Measurements from ENCODE around the gene RARB. TPM values are rescaled to one million over a fixed set of nuclear protein-coding genes. Genes with fewer than 3 reads are reported as not detected.

RARB gene
- total RNA-seq, 1 donor from 2014 or later, result not detected

DNA sequence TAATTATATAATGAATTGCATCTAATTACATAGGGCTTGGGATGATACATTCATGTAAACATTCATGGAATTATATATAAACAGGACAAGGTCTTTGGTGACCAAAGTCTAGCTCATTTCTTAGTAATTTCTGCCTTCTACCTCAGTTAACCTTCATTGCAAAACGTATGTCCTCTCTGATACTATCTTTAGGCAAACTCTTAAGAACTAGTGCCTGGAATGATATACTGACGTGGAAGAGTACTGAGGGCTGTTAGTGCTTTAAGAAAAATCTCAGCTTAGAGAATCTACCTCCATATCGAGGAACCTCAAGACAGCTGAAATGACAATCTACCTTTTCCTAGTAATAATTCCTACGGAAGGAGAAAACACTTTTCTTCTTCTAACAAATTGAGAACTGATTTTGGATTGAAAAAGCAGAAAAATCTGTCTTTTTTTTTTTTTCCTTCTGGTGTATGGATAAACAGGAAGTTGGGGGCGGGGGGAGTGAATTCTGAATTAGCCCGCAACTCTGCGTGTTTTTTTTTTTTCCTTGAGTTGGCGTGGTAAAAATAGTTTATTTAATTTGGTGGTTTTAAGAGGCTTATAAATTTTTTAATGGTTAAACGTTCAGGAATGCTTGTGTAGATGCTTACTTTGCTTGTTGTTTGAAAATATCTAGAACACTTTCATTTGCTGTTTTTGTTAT, 43.2 kb downstream of the RARB start:
- intact Hi-C loops (cut with micrococcal nuclease), result no loop called here

GRCh38 chr3:25472153-25472552, 44.1 kb downstream of the RARB start:
- intact Hi-C loops (cut with micrococcal nuclease), result no loop called here

DNA sequence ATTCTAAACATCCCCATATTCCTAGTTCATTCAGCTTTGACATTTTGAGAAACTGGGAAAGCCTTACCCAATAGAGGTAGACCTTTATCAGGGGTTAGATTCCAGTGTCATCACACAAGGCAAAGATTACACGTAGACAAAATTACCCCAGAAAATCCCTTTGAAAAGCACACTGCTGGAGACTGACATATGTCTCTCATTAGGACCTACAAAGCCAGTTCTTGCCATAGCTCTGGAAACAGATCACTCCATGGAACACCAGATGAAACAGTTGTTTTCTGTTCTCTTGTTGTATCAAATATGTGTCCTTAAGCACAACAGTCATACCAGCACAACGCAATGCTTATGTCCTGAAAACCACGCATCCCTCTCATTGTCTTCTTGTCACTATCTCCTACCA, 44.7 kb downstream of the RARB start:
- intact Hi-C loops (cut with micrococcal nuclease), result no loop called here

GRCh38 chr3:25473246-25473645, 45.2 kb downstream of the RARB start:
- intact Hi-C loops (cut with micrococcal nuclease), result no loop called here

DNA sequence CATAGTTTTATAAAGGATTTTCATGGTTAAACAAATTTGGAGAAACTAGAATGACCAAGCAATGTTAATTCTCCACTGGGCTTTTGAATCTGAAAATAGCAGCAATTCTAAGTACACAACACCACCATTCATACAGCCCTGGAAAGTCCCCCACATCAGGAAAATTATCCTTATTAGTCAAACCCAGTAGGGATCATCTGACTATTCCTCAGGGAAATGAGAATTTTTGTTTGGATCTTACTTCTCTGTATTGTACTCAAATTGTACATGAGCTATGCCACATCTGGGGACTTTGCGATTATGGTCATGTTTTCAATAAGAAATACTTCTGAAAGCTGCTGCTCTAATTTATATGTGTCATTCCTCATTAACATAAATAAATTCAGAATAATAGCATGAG, 46.0 kb downstream of the RARB start:
- intact Hi-C loops (cut with micrococcal nuclease), result no loop called here

GRCh38 chr3:25476639-25477038, 48.6 kb downstream of the RARB start:
- intact Hi-C loops (cut with micrococcal nuclease), result no loop called here

GRCh38 chr3:25478211-25478757, 50.2 kb downstream of the RARB start:
- intact Hi-C loops (cut with micrococcal nuclease), result no loop called here

DNA sequence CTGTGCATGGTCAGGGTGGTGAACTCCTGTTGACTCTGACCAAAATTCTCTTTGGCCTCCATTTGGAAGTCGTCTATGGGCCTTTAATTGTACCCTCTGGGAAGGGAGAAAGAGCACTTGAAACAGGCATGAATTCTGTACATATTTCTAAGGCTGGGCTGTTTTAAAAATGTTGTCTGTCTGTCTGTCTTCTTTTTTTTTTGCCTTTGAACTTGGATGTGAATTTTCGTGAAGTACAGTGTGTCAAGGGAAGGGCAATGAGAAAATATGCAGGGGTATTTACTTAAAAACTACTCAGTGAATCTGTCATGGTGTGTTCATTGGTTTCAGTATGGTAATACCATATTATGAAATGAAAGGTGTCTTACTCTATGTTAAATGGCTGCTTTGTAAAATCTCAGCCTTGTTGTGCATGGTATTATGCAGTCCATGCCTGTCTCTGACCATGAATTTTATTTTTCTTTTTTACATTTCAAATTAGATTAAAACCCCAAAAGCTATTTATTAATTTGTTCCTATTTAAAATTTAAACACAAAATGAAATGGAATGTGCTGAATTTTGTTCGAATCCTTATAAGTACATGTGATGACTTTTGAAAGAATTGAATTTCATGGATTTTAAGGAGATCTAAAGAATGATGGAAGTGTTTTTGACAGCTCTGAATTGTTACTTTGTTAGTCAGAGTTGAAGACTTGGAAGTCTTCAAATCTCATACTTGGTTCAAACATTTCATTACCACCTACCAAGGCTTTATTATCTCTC, 51.1 kb downstream of the RARB start:
- intact Hi-C loops (cut with micrococcal nuclease), result no loop called here

DNA sequence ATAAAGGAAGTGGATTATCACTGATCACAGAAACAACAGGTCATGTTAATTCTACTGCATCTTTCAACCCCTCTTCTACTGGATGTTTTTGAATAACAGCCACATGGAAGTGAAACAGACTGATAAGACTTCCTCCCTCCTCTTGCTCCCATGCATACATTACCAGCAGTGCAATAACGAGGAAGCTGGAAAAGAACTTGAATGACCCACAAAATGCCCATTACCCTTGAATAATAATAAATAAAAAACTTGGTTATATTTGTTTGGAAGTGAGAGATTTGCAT, 51.6 kb downstream of the RARB start:
- intact Hi-C loops (cut with micrococcal nuclease), result no loop called here

DNA sequence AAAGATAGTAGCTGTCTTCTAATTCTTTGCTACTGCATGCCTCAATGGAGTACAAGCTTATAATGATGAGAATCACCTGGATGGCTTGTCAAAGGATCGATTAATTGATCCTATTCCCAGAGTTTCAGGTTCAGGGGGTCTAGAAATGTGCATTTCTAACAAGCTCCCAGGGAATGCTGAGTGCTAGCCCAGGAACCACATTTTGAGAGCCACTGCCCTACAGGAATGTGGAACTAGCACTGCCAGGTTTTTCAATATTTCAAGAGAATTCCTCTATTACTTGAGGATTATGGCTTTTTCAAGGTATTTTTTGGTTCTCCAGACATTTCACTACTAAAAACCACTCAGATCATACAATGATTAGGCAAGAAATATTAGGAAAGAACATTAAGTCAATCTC, 52.7 kb downstream of the RARB start:
- intact Hi-C loops (cut with micrococcal nuclease), result no loop called here

- intact Hi-C loops (cut with micrococcal nuclease), result no loop called here
These were observed 53.3 kb downstream of the RARB start for GRCh38 chr3:25481386-25481785.

DNA sequence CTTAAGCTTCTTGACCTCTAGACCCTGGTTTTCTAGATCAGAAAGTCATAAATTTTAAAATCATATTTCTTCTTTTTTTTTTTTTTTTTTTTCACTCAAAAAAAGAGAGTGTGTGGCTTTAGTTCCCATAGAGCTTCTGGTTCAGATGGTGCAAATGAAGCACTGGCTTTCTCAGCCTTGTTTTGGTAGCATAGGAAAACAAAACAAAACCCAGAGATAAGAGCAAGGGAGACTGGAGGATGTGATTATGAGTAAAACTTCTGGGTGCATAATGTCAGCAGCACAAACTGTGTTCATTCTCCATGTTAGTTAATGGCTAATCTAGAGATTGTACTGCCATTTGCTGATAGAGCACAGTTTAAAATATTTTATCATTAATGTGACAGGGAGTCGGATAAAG, 55.4 kb downstream of the RARB start:
- intact Hi-C loops (cut with micrococcal nuclease), result no loop called here

DNA sequence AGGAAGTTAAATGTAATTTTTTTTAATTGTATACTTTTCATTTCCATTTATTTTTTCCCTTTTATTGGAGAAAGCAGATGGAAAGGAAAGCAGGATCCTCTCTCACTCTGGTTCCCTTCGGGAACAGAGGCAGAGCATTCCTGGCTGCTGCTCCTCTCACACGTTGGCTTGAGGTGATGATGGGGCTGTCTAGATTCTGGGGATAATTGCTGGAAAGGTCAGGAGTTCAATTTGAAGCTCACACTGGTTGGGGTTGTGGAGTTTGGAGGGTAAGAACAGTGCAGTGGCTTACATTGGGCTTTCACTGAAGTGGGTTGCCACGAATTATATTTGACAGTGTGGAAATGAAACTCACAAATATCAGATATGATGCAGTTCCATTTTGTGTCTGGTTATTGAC, 57.6 kb downstream of the RARB start:
- intact Hi-C loops (cut with micrococcal nuclease), result no loop called here

- intact Hi-C loops (cut with micrococcal nuclease), result no loop called here
These were observed 58.9 kb downstream of the RARB start for GRCh38 chr3:25486932-25487331.

GRCh38 chr3:25489858-25490593, 62.0 kb downstream of the RARB start:
- intact Hi-C loops (cut with micrococcal nuclease), result no loop called here

- intact Hi-C loops (cut with micrococcal nuclease), result no loop called here
These were observed 65.2 kb downstream of the RARB start for GRCh38 chr3:25493246-25493645.

DNA sequence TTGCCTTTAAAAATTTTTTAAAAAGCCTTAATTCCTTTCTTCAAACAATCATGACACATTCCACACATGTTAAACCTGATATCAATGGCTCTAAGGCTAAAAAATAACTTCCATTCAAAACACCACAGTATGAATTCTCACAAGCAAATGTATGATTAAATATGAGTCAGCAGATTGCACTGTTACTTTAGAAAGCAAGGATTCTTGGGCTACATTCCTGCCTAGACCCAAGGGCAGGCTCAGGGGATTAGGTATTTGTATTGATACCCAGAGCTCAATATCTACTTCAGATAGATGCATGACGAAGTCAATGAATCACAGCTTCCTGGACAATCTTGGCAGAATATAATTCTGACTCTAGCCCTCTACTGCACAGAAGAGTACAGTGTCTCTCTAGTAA, 65.7 kb downstream of the RARB start:
- intact Hi-C loops (cut with micrococcal nuclease), result no loop called here

GRCh38 chr3:25495304-25495703, 67.2 kb downstream of the RARB start:
- intact Hi-C loops (cut with micrococcal nuclease), result no loop called here

- intact Hi-C loops (cut with micrococcal nuclease), result no loop called here
These were observed 67.7 kb downstream of the RARB start for GRCh38 chr3:25495726-25496253.

- intact Hi-C loops (cut with micrococcal nuclease), result no loop called here
These were observed 69.0 kb downstream of the RARB start for GRCh38 chr3:25497096-25497495.

DNA sequence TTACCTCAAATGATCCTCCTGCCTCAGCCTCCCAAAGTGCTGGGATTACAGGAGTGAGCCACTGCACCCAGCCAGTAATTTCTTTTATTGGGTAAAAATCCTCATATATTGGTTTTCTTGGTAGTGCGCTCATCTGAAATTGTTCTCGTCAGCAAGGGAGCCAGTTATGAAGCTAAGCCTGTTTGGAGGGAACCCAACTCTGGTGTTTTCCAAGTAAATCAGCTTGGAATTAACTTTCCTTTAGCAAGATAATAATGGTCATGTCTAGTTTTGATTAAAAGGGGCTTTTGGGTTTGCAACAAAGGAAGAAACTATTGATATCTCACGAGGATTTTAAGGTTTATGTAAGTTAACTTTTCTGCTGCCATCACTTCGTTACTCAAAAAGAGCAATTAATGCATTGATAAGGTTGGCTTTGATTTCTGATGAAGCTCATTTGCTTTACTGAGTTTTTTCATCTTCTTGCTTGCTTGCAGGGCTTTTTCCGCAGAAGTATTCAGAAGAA, 72.7 kb downstream of the RARB start:
- intact Hi-C loops (cut with micrococcal nuclease), result no loop called here

DNA sequence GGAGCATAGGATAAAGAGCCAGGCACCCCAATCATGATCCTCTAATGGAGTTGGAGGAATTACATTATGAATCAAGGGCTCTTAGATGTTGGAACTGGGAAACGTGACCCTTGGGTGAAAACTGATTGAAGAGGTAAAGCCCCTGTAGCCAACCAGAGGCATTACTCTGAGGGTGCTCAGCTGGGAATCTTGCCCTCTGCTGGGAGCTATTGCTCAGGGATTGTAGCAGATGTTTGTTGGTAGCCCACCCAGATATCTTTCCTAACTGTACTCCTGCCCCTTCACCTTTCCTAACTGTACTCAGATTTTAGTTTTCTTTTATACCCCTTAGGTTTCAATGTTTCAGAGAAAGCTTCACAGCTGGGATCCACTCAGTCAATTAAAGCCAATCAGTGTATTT, 74.2 kb downstream of the RARB start:
- intact Hi-C loops (cut with micrococcal nuclease), result no loop called here

Data from T-helper 2 cell treated with Interferon-gamma antibody and Interleukin-4, amounts not matched to agents 100 ng/mL and 5 ng/mL, for 36 hours (primary cell).